OCI-LY3 (cell line): Measurements from ENCODE around the gene PHACTR2.
A peak's percentile ranks its signal among the peaks of the same experiment; 100 is the strongest.

Source experiments
- H2AFZ ChIP-seq: fragments of 200-600, 300-600 bp; shearing (Covaris generic); 2 replicates; pipeline ENCODE4 v1.6.0; 2014; ENCODE audit warnings: antibody characterized with exemption, low read depth, low read length
- H3K27ac ChIP-seq: fragments of 200-600, 300-600 bp; sonication (generic); 2 replicates; pipeline ENCODE4 v1.5.1; 2014; ENCODE audit warnings: mild to moderate bottlenecking, low read length, moderate library complexity, mixed read lengths
- H3K27me3 ChIP-seq: fragments of 200-600, 300-600 bp; sonication (generic); 2 replicates; pipeline ENCODE4 v1.6.1; 2014; ENCODE audit warnings: low read depth, low read length, mixed read lengths
- H3K36me3 ChIP-seq: fragments of 200-600, 300-600 bp; sonication (generic); replicated peaks from 2 replicates; pipeline ENCODE3; 2014; ENCODE audit warnings: low read depth, low read length, mixed read lengths
- H3K4me1 ChIP-seq: fragments of 300-600, 200-600 bp; sonication (generic); 2 replicates; pipeline ENCODE4 v1.6.1; 2014; ENCODE audit warnings: low read length, mixed read lengths
- H3K4me2 ChIP-seq: fragments of 200-600, 300-600 bp; sonication (generic); 2 replicates; pipeline ENCODE4 v1.6.1; 2014; ENCODE audit warnings: low read length, mixed read lengths
- H3K4me3 ChIP-seq: fragments of 300-600, 200-600 bp; sonication (generic); 2 replicates; pipeline ENCODE4 v1.5.1; 2014; ENCODE audit warnings: antibody characterized with exemption, mild to moderate bottlenecking, low read length, moderate library complexity
- H3K79me2 ChIP-seq: fragments of 300-600, 200-600 bp; shearing (Covaris generic); 2 replicates; pipeline ENCODE4 v1.6.1; 2014; ENCODE audit warnings: mild to moderate bottlenecking, low read length, mixed read lengths
- H3K9ac ChIP-seq: fragments of 300-600, 200-600 bp; shearing (Covaris generic); 2 replicates; pipeline ENCODE4 v1.6.0; 2014; ENCODE audit warnings: mild to moderate bottlenecking, low read length, moderate library complexity
- H3K9me3 ChIP-seq: fragments of 200-600, 300-600 bp; shearing (Covaris generic); 2 replicates; pipeline ENCODE4 v1.6.1; 2014; ENCODE audit warnings: low read length, mixed read lengths; ENCODE audit not compliant: insufficient read depth
- H4K20me1 ChIP-seq: fragments of 200-600, 300-600 bp; sonication (generic); 2 replicates; pipeline ENCODE4 v1.6.1; 2016; ENCODE audit warnings: low read length, mixed read lengths; ENCODE audit not compliant: insufficient read depth
- EZH2phosphoT487 ChIP-seq: fragments of 200-600 bp; shearing (Covaris generic); IDR thresholded peaks from 2 replicates; pipeline ENCODE4 v1.6.1; 2018; ENCODE audit warnings: antibody characterized with exemption, mixed run types, low read depth
- TF ChIP-seq, protein P1 (sequence below): fragments of 200-600, 300-600 bp; sonication (generic); IDR thresholded peaks from 2 replicates; pipeline ENCODE4 v1.5.1; 2014; ENCODE audit warnings: antibody characterized with exemption, low read length, low read depth

The PHACTR2 gene

DNA sequence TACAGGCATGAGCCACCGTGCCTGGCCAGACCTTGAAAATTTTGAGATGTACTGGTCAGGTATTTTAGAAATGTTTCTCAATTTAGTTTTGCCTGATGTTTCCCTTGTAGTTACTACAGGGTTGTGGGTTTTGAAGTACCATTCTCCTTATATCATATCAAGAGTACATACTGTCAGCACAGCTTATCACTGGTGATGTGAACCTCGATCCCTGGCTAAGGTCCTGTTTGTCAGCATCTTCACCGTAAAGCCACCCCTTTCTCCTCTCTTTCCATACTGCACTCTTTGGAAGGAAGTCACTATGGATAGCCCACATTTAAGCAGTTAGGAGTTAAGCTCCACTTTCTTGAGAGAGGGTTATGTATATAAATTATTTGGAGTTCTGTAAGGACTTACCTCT, 27.8 kb downstream of the PHACTR2 start:
- H3K4me3 ChIP-seq = no peak overlapping the region
- TF ChIP-seq, protein P1, sequence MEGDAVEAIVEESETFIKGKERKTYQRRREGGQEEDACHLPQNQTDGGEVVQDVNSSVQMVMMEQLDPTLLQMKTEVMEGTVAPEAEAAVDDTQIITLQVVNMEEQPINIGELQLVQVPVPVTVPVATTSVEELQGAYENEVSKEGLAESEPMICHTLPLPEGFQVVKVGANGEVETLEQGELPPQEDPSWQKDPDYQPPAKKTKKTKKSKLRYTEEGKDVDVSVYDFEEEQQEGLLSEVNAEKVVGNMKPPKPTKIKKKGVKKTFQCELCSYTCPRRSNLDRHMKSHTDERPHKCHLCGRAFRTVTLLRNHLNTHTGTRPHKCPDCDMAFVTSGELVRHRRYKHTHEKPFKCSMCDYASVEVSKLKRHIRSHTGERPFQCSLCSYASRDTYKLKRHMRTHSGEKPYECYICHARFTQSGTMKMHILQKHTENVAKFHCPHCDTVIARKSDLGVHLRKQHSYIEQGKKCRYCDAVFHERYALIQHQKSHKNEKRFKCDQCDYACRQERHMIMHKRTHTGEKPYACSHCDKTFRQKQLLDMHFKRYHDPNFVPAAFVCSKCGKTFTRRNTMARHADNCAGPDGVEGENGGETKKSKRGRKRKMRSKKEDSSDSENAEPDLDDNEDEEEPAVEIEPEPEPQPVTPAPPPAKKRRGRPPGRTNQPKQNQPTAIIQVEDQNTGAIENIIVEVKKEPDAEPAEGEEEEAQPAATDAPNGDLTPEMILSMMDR = no peak
- TF ChIP-seq EZH2phosphoT487 = no peak
- no peak overlapping the region for H3K27ac ChIP-seq
- no peaks in the 10 kb centered on the region for H3K36me3 ChIP-seq
- peaks cover 16% of the 10 kb centered on the region for H3K79me2 ChIP-seq
- no peak overlapping the region for H3K9ac ChIP-seq
- no peaks in the 10 kb centered on the region for H3K27me3 ChIP-seq
- H3K4me1 ChIP-seq = peaks cover 23% of the 10 kb centered on the region
- H4K20me1 ChIP-seq = peaks cover 5% of the 10 kb centered on the region
- no peak overlapping the region for H2AFZ ChIP-seq
- H3K4me2 ChIP-seq = no peak overlapping the region
- no peaks in the 10 kb centered on the region for H3K9me3 ChIP-seq

DNA sequence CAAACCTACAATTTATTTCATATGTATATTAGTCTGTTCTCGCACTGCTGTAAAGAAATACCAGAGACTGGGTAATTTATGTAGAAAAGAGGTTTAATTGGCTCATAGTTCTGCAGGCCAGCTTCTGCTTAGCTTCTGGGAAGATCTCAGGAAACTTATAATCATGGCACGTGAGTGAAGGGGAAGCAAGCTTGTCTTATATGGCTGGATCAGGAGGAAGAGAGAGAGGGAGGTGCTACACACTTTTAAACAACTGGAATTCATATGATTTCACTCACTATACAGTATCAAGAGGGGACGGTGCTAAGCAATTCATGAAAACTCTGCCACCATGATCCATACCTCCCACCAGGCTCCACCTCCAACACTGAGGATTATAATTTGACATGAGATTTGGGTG, 29.9 kb downstream of the PHACTR2 start:
- H3K27me3 ChIP-seq = no peaks in the 10 kb centered on the region
- H4K20me1 ChIP-seq = peaks cover 5% of the 10 kb centered on the region
- H3K36me3 ChIP-seq = no peaks in the 10 kb centered on the region
- no peak overlapping the region for H3K9ac ChIP-seq
- H2AFZ ChIP-seq = no peak overlapping the region
- no peak overlapping the region for H3K4me2 ChIP-seq
- no peaks in the 10 kb centered on the region for H3K9me3 ChIP-seq
- peaks cover 16% of the 10 kb centered on the region for H3K79me2 ChIP-seq
- no peak for TF ChIP-seq EZH2phosphoT487
- TF ChIP-seq, protein P1 = no peak
- peaks cover 23% of the 10 kb centered on the region for H3K4me1 ChIP-seq
- no peak overlapping the region for H3K27ac ChIP-seq
- H3K4me3 ChIP-seq = no peak overlapping the region

DNA sequence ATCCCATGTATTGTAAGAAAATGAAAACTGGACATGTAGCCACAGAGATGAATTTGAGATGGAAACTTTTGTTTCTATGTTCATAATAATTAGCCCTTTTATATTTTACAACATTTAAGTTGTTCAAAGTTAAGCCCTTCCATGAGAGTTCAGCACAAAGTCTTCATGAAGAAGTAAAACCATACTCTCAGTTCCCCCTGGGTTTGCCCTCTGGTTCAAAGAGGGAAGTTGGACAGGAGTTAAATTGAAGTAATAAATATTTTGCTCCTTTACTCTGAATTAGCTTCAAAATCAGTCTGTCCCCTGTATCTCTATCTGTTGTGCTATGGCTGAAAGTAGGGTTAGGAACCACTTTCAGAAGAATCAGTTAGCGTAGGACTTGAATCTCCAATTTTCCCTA, 31.1 kb downstream of the PHACTR2 start:
- Histone ChIP-seq H3K4me1 (peaks cover 32% of the 10 kb centered on the region), H3K27ac (peak overlapping the region; percentile 58), H3K4me2 (peak overlapping the region; percentile 69), H3K36me3 (peaks cover 2% of the 10 kb centered on the region), H3K9ac (no peak overlapping the region; the same call in 1 of the 2 replicates), H2AFZ (no peak overlapping the region), H3K79me2 (peaks cover 16% of the 10 kb centered on the region), H3K9me3 (no peaks in the 10 kb centered on the region), H3K4me3 (peak overlapping the region; percentile 33), H3K27me3 (no peaks in the 10 kb centered on the region), H4K20me1 (peaks cover 5% of the 10 kb centered on the region)
- no peak for TF ChIP-seq EZH2phosphoT487
- TF ChIP-seq, protein P1 = no peak

DNA sequence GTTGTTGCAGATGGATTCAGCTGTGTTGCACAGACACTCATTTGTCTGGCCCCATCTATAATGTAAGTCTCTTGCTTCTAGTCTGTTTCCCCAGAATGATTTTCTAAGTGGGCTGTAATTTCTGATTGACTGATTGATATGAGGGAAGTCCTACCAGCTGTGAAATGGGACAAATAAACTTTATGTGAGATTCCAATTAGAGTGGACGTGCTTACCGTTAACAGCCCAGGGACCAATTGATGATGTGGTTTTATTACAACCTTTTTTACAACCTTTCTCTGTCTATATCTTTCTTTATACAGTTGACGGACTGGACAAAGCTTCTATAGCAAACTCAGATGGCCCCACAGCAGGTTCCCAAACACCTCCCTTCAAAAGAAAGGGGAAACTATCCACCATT, 33.9 kb downstream of the PHACTR2 start:
- no peak for TF ChIP-seq EZH2phosphoT487
- TF ChIP-seq, protein P1 = no peak
- Histone ChIP-seq H2AFZ (no peak overlapping the region), H3K36me3 (peaks cover 2% of the 10 kb centered on the region), H3K4me1 (peaks cover 32% of the 10 kb centered on the region), H4K20me1 (peaks cover 5% of the 10 kb centered on the region), H3K27me3 (no peaks in the 10 kb centered on the region), H3K79me2 (peaks cover 16% of the 10 kb centered on the region), H3K4me2 (no peak overlapping the region), H3K4me3 (no peak overlapping the region), H3K9ac (no peak overlapping the region), H3K9me3 (no peaks in the 10 kb centered on the region), H3K27ac (no peak overlapping the region)
